Raji (cell line): ENCODE results near the gene FAM53B.

Experiments
- POLR2A ChIP-seq: IDR thresholded peaks from 2 replicates; pipeline ENCODE4 v1.6.1; 2011; ENCODE audit warnings: low read depth, low read length, control low read depth; ENCODE audit not compliant: insufficient read depth

The FAM53B gene

DNA sequence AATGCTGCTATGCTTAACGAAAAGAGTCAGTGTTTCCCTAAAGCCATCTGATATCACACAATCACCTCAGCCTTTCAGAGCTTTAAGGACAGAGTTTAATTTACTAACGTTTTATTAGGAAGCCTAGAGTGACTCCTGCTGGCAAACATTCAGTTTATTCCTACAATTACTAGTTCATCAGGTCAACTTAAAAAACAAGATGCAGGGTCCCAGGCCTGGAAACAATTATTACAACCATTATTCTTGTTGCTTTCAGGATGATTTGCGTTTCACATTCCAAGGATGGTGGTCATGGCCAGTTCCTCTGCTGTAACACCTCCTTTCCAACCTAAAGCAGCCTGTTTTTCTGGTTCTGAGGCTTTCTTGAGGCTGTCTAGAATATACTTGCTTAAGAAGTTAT, 1.5 kb upstream of the FAM53B start:
- TF ChIP-seq POLR2A: no peak

GRCh38 chr10:124745252-124745651, 1.1 kb upstream of the FAM53B start:
- TF ChIP-seq POLR2A: no peak

- TF ChIP-seq POLR2A: peak; percentile 34; the same call in 1 of the 2 replicates
Observed at GRCh38 chr10:124743191-124744101, 732 bp downstream of the FAM53B start.

DNA sequence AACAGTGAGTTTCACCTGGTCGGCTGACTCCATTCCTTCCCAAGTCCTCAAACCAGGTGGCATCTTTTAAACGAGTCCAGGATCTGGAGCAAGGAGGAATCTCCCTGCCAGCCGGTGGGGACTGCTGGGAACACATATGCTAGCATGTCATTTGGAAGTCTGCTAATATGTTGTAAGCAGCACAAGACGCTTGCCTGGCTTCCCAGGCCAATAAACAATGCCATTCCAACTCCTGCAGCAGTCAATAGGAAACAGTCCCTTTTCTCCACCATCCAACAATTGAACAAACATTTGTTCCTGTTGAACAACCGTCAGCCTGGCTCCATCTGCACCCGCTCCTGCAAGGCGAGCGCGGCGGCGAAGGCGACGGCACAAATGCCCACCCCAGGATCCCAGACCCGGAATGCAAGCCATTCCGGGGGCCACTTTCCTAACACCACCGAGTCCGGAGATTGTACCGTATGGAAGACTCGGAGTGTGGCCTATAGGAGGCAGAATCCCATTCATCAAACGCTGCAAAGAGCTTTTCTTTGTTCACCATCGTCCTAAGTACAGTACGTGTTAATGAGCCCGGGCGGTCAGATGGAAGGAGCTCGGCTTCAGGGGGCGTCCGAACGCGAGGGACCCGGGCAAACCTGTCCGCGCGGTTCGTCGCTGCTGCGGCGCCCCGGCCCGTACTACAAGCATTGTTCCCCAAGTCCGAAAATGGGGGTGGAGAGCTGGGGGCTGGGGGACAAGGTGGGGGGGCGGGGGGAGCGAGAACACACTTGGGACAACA, 1.6 kb downstream of the FAM53B start:
- no peak for TF ChIP-seq POLR2A

GRCh38 chr10:124741922-124742412, 2.2 kb downstream of the FAM53B start:
- no peak for TF ChIP-seq POLR2A

GRCh38 chr10:124741281-124741921, 2.8 kb downstream of the FAM53B start:
- no peak for TF ChIP-seq POLR2A

DNA sequence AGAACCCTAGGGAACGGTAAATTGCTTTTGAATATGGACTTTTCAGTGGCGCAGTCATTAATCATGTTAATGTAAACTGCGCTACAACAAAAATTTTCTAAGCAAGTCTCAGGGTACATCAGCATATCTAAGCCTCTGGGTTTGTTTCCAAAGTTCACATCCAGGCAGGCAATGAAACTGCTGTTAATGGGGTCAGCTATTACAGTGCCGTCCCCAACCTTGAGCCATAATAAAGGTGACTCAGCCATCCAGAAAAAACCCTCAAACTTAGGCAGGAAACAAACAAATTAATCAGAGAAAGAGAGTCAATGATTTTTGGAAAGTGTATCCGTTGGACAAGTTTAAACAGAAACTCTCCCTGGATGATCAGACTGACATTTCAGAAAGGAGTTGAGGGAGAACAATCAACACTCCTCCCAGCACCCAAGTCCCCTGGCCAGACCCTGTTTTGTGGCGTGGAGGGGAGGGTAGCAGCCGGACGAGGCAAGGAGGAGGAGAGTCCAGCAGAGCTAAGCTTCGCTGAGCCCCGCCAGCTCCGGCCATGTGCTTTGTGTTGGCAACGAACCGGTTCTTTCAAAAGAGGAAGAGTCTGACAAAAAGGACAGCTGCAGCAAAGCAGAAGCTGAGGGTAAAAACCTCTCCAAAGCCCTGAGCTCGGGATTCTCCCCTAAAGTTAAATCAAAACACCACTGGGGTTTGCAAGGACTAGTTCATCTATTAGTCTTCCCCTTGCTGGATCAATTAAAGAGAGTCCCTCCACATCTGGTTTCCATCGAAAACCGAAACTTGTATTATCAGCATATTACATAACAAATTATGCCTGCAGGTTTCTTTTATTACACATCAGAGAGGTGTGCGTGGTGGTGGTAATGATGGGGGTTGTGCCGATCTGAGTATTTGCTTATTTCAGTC, 3.6 kb downstream of the FAM53B start:
- TF ChIP-seq POLR2A: peak; percentile 23; the same call in 1 of the 2 replicates

DNA sequence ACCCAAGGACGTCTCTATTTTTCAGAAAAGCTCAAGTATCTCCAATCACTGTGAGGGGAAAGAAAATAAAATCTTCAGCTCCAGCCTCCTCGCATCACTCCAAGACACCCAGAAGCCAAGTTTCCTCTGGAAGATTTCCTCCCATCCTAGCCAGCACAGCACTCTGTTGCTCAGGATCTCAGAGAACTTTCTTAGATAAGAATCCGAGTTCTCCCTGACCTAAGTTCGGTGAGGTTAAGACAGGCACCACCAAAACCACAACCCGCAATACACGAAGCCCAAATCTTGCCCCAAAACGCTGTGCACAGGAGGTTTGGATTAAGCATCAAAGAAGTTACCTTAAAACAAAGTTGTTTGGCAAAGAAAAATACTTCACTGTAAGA, 4.2 kb downstream of the FAM53B start:
- TF ChIP-seq POLR2A: no peak

- TF ChIP-seq POLR2A: no peak
Observed at GRCh38 chr10:124739119-124739921, 4.9 kb downstream of the FAM53B start.

DNA sequence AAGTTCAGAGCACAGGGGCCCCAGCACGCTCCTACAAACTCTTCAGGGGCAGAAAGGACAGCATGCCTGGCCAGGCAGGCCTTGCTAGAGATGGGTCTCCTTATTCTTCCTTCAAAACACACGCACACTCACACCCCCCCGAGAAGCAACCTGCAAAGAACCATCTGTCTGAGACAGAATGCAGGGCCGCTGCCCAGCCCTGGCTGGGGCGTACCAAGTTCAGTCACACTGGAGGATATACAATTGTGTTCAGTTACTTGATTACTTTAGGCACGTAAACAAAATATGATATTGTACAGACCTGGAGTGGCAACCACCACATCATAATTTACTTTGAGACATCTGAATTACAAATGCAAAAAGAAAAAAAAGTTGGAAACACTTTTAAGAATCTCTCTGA, 5.7 kb downstream of the FAM53B start:
- TF ChIP-seq POLR2A: no peak

- TF ChIP-seq POLR2A: no peak
Observed at GRCh38 chr10:124737708-124738107, 6.5 kb downstream of the FAM53B start.

GRCh38 chr10:124737221-124737620, 7.0 kb downstream of the FAM53B start:
- no peak for TF ChIP-seq POLR2A

DNA sequence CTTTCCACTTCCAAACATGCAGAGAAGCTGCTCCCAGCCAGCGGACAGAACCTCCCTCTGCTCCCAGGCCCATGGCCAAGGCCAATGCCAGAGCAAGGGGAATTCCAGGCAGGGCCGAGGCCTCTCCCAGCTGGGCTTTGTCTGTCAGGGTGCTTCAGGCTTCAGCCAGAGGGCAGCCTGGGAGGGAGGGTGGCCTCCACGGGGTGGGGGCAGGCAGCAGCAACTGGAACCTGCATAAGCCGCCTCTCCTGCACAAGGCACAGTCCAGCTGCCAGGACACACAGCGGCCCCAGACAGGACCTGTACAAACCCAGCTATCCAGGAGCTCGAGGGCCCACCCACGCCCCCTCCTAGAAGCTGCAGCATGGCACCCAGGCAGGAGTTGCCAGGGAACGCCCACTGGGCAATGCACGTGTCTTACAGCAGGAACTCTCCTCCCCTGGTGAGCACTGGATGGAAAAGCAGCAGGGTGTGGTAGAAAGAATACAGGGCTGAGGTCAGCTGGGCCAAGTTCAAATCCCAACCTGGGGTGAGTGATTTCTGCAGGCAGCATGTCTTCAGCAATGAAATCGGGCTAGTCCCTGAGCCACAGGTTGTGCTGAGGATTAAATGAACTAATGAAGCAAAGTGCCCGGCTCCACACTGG, 7.6 kb downstream of the FAM53B start:
- no peak for TF ChIP-seq POLR2A
